Fibroblast of gingiva (primary cell): ENCODE measurements around the gene RPL22.

Experiments
- DNase-seq: peaks from one replicate; pipeline ENCODE4 v3.0.0-alpha.2; 2011; ENCODE audit warnings: low read depth

The RPL22 gene

DNA sequence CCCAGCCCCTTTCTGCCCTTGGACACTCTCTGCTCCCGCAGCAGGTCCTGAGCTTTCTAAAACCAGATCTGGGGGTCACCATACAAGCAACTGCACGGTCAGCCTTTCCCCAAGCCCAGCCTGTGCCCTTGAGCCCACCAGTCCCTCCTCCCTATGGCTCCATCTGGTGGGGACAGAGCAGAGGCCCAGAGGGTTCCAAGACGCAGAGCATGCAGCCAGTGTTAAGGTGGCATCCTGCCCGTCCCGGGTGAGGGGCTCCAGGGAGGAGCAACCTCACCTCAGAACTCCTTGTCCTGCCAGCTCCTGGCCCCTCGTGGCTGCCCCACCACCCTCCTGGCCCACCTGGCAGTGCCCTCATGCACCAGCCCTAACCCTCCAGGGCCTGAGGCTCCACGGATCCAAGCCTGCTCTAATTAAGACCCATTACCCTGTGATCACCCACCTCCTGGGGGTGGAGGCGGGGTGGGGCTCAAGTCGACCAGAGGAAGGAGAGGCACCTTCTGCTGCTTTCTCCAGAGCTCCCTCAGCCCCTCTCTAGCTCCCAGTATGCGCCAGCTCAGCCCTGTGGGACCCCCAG lies 27.8 kb downstream of the RPL22 start:
- DNase-seq = no peak

DNA sequence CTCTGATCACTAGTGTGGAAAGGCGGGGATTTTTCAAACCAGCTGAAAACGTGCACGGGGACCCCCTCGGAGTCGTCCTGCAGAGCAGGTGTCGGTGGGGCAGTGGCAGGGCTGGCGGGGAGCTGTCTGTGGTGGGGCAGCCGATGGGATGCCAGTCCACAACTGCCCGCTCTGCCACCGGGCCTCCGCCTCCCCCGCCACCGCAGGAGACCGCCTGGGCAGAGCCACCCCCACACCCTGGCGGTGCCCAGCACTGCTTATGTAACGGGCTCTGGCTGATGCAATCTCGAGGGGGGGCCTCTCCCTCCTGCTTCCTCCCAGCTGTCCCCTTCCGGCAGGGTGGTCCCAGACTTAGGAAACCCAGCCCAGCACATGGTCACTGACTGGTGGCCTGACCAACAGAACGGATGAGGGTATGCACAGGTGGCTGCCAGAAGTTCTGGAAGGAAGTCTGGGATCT lies 28.6 kb downstream of the RPL22 start:
- no peak for DNase-seq

- DNase-seq = no peak
These were observed 29.2 kb downstream of the RPL22 start for GRCh38 chr1:6170116-6170741.

- DNase-seq = no peak
These were observed 30.3 kb downstream of the RPL22 start for GRCh38 chr1:6168947-6169586.

DNA sequence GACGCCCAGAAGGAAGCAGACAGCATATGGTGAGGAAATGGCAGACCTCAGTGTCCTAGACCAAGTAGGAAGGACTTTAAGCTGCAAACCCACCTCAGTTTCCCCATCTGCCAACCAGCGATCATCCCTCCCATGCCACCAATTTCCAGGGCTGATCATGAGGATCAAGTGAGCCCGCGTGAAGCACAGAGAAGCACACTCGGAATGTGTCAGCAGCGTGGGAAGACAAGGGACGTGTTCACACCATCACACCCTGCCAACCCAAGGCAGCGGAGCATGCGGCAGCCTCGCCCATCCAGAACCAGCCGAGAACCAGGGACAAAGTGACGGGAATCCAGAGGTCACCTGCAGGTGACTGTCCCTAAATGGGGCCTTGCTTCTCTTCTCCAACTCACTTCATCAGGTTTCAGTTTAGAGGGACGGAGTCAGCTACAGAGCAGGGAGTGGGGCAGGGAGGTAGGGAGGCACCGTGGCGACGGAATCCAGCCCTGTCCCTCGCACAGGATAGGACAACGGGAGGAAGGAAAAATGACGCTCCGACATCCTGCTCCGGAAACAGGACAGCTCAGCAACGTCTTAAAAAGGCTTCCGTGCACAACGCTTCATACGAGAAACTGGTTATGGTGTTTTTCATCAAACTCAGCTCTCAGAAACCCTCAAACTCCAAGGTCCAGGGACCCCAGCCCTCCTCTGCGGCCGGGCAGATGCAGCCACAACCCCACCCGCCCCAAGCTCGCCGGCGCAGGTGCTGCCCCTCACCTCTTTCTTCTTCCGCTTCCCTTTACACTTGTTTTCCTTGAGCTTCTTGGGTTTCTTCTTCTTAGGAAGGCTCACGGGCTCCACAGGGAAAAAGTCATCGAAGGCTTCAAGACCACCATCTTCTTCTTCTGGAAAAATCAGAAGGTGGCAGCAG lies 31.7 kb downstream of the RPL22 start:
- DNase-seq = no peak

- DNase-seq = no peak
These were observed 32.6 kb downstream of the RPL22 start for GRCh38 chr1:6166655-6167390.

GRCh38 chr1:6166221-6166620 lies 33.2 kb downstream of the RPL22 start:
- no peak for DNase-seq

DNA sequence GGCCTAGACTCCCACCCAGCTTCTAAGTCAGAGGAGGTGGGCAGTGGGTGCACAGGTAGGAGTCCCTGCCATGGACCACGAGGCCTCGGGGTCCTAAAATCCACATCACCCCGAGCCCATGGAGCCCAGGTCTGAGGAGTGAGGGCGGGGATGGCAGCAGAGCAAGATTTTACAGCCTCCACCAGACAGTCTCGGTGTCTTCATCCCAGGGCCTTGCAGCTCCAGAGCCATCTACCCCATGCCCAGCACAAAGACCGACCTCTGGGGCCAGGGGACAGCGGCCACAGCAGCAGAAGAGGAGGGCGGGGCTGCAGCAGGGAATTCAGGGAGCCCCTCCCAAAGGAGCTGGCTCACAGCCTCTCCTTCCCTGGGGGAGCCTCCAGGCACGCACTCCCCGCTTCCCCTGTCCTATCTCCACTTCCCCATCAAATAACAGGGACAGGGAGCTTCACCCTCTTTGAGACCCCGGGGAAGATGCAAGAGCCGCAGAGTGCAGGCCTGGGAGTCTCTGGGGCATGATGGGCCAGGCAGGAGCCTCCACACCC lies 33.9 kb downstream of the RPL22 start:
- DNase-seq = no peak

DNA sequence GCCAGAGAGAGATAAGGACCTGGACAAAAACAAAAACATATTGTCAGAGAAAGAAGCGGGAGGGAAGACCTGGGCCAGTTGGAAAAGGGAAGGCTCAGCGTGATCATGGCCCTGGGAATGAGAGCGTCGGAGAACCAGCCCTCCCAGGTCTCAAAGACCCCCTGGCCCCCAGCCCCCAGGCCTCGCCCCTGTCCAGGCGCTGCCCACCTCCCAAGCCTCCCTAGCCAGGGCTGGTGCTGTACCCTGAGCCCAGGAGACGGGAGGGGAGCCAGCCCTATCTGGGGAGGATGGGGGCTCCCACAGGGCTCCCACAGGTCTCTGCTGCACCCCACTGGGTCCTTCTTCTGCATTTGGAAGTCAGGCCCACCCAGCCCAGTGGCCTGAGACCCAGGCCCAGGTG lies 34.4 kb downstream of the RPL22 start:
- DNase-seq = no peak

- no peak for DNase-seq
These were observed 35.3 kb downstream of the RPL22 start for GRCh38 chr1:6163973-6164617.

DNA sequence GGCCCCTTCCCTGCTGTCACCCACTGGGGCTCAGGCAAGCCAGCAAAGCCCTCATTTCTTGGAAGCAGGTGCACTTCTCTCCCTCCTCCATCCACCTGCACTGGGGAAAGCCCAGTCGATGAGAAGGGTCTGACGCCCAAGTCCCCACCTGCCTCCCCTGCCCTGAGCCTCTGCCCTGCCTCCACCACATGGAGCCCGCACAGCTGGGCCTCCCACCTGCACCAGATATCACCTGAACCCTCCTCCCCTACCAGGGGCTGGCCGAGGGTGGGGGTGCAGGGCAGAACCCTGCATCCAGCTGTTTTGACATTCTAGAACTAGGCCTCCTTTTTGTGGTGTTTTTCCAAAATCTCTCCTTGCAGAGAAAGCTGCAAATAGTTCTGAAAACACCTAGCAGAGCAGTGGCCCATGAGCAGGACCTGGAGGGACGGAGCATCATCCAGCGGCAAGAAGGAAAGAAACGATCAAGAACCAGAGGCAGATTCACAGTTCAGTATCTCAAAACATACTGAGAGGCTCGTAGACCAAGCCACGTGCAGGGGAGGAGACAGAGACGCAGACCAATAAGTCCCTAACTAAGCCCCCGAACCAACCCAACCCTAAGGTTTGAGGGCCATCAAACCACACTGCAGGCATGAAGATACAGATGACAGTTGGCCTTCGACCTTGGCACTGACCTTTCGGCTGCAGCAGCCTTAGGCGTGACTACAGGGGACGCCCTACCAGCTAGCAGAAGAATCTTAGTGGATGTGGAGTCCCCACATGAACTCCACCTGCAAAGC lies 36.0 kb downstream of the RPL22 start:
- no peak for DNase-seq

DNA sequence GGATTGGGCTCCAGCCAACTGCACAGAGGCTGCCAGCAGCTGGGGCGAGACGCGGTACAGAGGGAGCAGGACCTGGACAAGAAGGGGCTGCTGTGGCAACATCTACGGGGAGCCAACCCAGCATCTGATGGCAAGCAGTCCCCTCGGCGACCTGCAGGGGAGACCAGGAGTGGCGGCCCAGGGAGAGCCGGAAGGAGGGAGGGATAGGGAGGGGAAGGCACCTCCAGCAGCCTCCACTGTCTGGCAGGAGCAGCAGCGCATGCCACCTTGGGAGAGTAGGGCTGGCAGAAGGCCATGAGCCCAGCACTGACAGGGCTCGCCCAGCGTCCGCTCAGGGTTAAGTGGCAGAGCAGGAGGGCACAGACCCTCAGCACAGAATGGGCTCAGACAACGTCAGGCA lies 36.6 kb downstream of the RPL22 start:
- DNase-seq = no peak

DNA sequence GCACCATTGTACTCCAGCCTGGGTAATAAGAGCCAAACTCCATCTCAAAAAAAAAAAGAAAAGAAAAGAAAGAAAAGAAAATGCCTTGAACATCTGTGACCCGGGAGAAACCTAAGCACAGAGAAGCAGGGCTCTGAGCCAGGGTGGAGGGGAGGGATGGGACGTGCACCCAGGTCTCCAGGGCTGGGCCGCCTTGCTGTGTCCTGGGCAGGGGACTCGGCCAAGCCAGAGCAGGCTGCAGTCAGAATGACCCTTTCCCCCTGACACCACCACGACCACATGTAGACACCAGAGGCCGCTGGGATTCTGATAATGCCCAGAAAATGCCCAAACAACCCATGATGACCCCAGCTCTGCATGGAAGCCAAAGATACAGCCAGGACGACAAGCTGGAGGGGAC lies 37.1 kb downstream of the RPL22 start:
- DNase-seq = no peak

DNA sequence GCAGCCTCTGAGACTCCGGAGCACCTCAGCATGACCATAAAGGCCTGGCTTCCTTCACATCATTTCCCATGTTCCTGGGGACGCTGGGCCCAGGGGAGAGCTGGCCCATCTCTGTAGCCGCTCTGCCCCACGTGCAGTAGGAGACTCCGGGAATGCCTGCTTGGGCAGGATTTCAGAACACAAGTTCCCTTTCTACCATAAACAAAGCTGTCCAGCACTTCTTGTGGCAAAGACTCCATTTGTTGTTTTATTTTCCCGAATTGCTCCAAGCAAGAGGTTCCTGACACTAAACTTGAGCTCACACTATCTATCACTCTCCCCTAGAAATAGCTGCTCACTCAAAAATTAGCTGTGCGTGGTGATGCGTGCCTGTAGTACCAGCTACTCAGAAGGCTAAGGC lies 41.2 kb downstream of the RPL22 start:
- no peak for DNase-seq

- no peak for DNase-seq
These were observed 41.7 kb downstream of the RPL22 start for GRCh38 chr1:6157528-6158174.

DNA sequence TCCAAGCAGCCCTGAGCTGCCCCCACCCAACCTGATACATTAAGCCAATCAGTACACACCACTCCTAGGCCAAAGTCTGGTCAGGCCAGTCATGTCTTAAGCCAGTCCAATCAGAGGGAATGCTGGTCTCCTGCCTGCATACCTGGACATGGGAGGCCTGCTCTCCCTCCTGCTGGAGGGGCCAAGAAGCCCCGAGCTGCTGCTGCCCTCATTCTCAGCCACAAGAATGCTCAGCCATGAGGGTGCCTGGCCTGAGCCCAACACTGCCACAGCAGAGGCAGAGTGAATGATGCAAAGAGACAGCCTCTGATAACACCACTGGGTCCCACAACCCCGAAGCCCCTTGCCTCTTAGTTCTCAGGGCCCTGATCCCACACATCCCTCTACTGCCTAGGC lies 42.3 kb downstream of the RPL22 start:
- no peak for DNase-seq

- no peak for DNase-seq
These were observed 44.7 kb downstream of the RPL22 start for GRCh38 chr1:6154525-6155319.

GRCh38 chr1:6152882-6153281 lies 46.5 kb downstream of the RPL22 start:
- DNase-seq = no peak

DNA sequence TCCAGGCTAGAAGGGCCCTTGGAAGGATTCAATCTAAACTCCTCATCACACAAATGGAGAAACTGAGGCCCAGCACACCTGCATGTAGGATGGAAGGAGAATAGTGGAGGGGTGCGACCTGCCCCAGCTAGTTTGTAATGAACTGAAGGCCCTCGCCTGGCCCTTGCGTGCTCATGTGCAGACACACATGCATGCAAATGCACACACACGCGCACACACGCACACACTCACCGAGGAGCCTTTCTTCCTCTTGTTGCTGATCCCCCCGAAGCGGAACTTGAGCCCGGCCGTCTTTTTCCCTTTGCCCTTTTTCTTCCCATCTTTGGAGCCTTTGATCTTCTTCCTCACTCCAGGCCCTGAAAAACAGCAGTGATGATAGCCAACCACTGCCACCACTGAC lies 47.2 kb downstream of the RPL22 start:
- no peak for DNase-seq
